HCT116 (cell line): Measurements from ENCODE around the gene AFAP1L2. TPM values are rescaled to one million over a fixed set of nuclear protein-coding genes. Genes with fewer than 3 reads are reported as not detected.

ENCODE experiments used
- ATAC-seq: fragments of 200-7000 bp; cut with Tn5 transposase; 2 replicates; pipeline ENCODE4 v1.9.1; 2020; ENCODE audit warnings: mild to moderate bottlenecking, moderate library complexity
- BruUV-seq: library from RNA; stranded (reverse); fragments of 400-500 nt; replicated peaks from 2 replicates; lab custom pipeline; 2021; lab: Mats Ljungman, UMichigan
- CTCF ChIA-PET: fragments of 300-600 bp; sonication (Branson Sonifier 250); formaldehyde crosslinking; loops from one replicate; lab custom pipeline; 2021; ENCODE audit warnings: antibody characterized with exemption; lab: Charles Lee
- POLR2A ChIA-PET: fragments of 300-600, 350-600 bp; sonication (Branson Sonifier 250); formaldehyde crosslinking; loops from one replicate; lab custom pipeline; 2021; ENCODE audit warnings: antibody characterized with exemption; lab: Charles Lee
- RAD21 ChIA-PET, 2 experiments: fragments of 300-600 bp; sonication (Branson Sonifier 250); formaldehyde crosslinking; loops; one replicate each; lab custom pipeline; 2023; ENCODE audit warnings: low total read pairs in 2 of 2; ENCODE audit not compliant: uncharacterized antibody in 2 of 2, unreplicated experiment in 2 of 2, low non-redundant PET in 1 of 2; lab: Charles Lee
- DNase-seq: peaks from one replicate; pipeline ENCODE4 v3.0.0-alpha.2; 2010; ENCODE audit warnings: low read depth, low spot score
- H2AFZ ChIP-seq: fragments of 200-600 bp; shearing (Covaris generic), sonication (generic); 2 replicates; pipeline ENCODE4 v1.6.1; 2017; ENCODE audit warnings: low read depth, mixed run types, mixed read lengths, antibody characterized with exemption, low read length; ENCODE audit not compliant: poor library complexity, severe bottlenecking
- H3K27ac ChIP-seq: 2 replicates; pipeline ENCODE4 v1.5.1; 2012; ENCODE audit warnings: low read depth, low read length
- H3K27me3 ChIP-seq: fragments of 200-600 bp; sonication (generic); 2 replicates; pipeline ENCODE4 v1.6.1; 2016; ENCODE audit warnings: mixed run types, low read length, mixed read lengths; ENCODE audit not compliant: insufficient read depth
- H3K36me3 ChIP-seq, 2 experiments: fragments of 200-500 bp in 1 of 2; fragments of 200-600 bp in 1 of 2; sonication (Bioruptor generic) in 1 of 2; sonication (generic) in 1 of 2; 2 replicates each; pipeline versions ENCODE4 v1.5.1 to v1.6.1; 2014 to 2016; ENCODE audit warnings: low read length in 2 of 2, inconsistent platforms in 1 of 2, mixed read lengths in 1 of 2, mixed run types in 1 of 2; ENCODE audit not compliant: insufficient read depth in 2 of 2, control insufficient read depth in 1 of 2
- H3K4me1 ChIP-seq, 2 experiments: fragments of 200-600 bp in 1 of 2; sonication (generic) in 1 of 2; 2 replicates each; pipeline versions ENCODE4 v1.5.1 to v1.6.1; 2012 to 2017; ENCODE audit warnings: low read length in 2 of 2, inconsistent platforms in 1 of 2, mild to moderate bottlenecking in 1 of 2, mixed read lengths in 1 of 2, mixed run types in 1 of 2, moderate library complexity in 1 of 2; ENCODE audit not compliant: insufficient read depth in 2 of 2, control insufficient read depth in 1 of 2
- H3K4me2 ChIP-seq: fragments of 200-600 bp; sonication (generic); 2 replicates; pipeline ENCODE4 v1.6.1; 2017; ENCODE audit warnings: mixed run types, low read length, mixed read lengths
- H3K4me3 ChIP-seq, 2 experiments: fragments of 200-600 bp in 1 of 2; sonication (generic) in 1 of 2; replicated peaks in 1 of 2; 2 replicates each; pipeline ENCODE4 v1.5.1; 2011 to 2016; ENCODE audit warnings: low read length in 2 of 2, control low read depth in 1 of 2, low read depth in 1 of 2, mild to moderate bottlenecking in 1 of 2, mixed read lengths in 1 of 2, mixed run types in 1 of 2
- H3K79me2 ChIP-seq: fragments of 200-600 bp; sonication (generic); 2 replicates; pipeline ENCODE4 v1.6.1; 2017; ENCODE audit warnings: mild to moderate bottlenecking, mixed run types, low read length, moderate library complexity, mixed read lengths; ENCODE audit not compliant: insufficient read depth
- H3K9ac ChIP-seq: fragments of 200-600 bp; sonication (generic); 2 replicates; pipeline ENCODE4 v1.6.1; 2016; ENCODE audit warnings: low read length, mixed read lengths
- H3K9me2 ChIP-seq: fragments of 200-600 bp; sonication (generic), shearing (Covaris generic); 2 replicates; pipeline ENCODE4 v1.6.1; 2017; ENCODE audit warnings: mixed run types, mild to moderate bottlenecking, moderate library complexity; ENCODE audit not compliant: insufficient read depth
- H3K9me3 ChIP-seq, 2 experiments: fragments of 200-500 bp in 1 of 2; fragments of 200-600 bp in 1 of 2; sonication (Bioruptor generic) in 1 of 2; sonication (generic) in 1 of 2; 2 replicates each; pipeline ENCODE4 v1.6.1; 2014 to 2017; ENCODE audit warnings: low read length in 2 of 2, mixed read lengths in 2 of 2, inconsistent platforms in 1 of 2, low read depth in 1 of 2, mild to moderate bottlenecking in 1 of 2, mixed run types in 1 of 2, moderate library complexity in 1 of 2; ENCODE audit not compliant: control insufficient read depth in 1 of 2, insufficient read depth in 1 of 2
- H4K20me1 ChIP-seq: fragments of 200-600 bp; sonication (generic), shearing (Covaris generic); 2 replicates; pipeline ENCODE4 v1.6.1; 2017; ENCODE audit warnings: mixed run types, mild to moderate bottlenecking, moderate library complexity; ENCODE audit not compliant: insufficient read depth
- CBX3 ChIP-seq: IDR thresholded peaks from 2 replicates; pipeline ENCODE4 v1.6.1; 2012; ENCODE audit warnings: low read depth
- EZH2 ChIP-seq: fragments of 200-600 bp; sonication (generic); IDR thresholded peaks from 2 replicates; pipeline ENCODE4 v1.6.1; 2017; ENCODE audit warnings: antibody characterized with exemption, mixed run types
- FOSL1 ChIP-seq: IDR thresholded peaks from 2 replicates; pipeline ENCODE4 v1.6.1; 2012; ENCODE audit warnings: low read depth
- JUND ChIP-seq: IDR thresholded peaks from 2 replicates; pipeline ENCODE4 v1.6.1; 2012
- MAX ChIP-seq: IDR thresholded peaks from 2 replicates; pipeline ENCODE4 v1.6.1; 2012
- POLR2A ChIP-seq: IDR thresholded peaks from 2 replicates; pipeline ENCODE4 v1.7.0; 2011; ENCODE audit warnings: borderline replicate concordance; ENCODE audit not compliant: insufficient read depth, insufficient read length; ENCODE audit errors: extremely low read depth
- POLR2AphosphoS5 ChIP-seq: IDR thresholded peaks from 2 replicates; pipeline ENCODE4 v1.6.1; 2011; ENCODE audit warnings: mild to moderate bottlenecking, low read depth, low read length, moderate library complexity
- RAD21 ChIP-seq: IDR thresholded peaks from 2 replicates; pipeline ENCODE4 v1.6.1; 2012; ENCODE audit warnings: low read depth, mild to moderate bottlenecking
- TCF7L2 ChIP-seq: IDR thresholded peaks from 2 replicates; pipeline ENCODE4 v1.7.0; 2011; ENCODE audit warnings: borderline replicate concordance, inconsistent platforms; ENCODE audit not compliant: insufficient read depth, insufficient read length; ENCODE audit errors: extremely low read depth
- ZFX ChIP-seq: fragments of 450-650 bp; IDR thresholded peaks from 2 replicates; pipeline ENCODE4 v1.6.1; 2017
- ZNF274 ChIP-seq: fragments of 200-500 bp; sonication (Bioruptor generic); IDR thresholded peaks from 2 replicates; pipeline ENCODE4 v1.6.1; 2014; ENCODE audit warnings: mild to moderate bottlenecking, low read depth, low read length, inconsistent platforms
- intact Hi-C: fragments of 100-400 bp; cut with micrococcal nuclease; formaldehyde crosslinking; loops from 2 replicates; pipeline ENCODE4 v1.10.0; 2022
- total RNA-seq: library from RNA; stranded (reverse); gene quantifications from one replicate; pipeline ENCODE4 v1.2.1, GENCODE V29; 2021; ENCODE audit not compliant: unreplicated experiment

The AFAP1L2 gene
- total RNA-seq, 1 experiment from 2014 or later = 0.93 TPM

GRCh38 chr10:114372995-114373394, 31.3 kb downstream of the AFAP1L2 start:
- H3K79me2 ChIP-seq = no peaks in the 10 kb centered on the region
- H3K4me2 ChIP-seq = no peak overlapping the region
- H3K27me3 ChIP-seq = peaks cover 14% of the 10 kb centered on the region; the same call in 1 of the 2 replicates
- DNase-seq (no peak), ATAC-seq (no peak)
- no peaks in the 10 kb centered on the region for H3K36me3 ChIP-seq
- RAD21 ChIA-PET = no interaction called here
- BruUV-seq = no TSS peak
- TF ChIP-seq FOSL1 (no peak), TCF7L2 (no peak), EZH2 (no peak), POLR2A (no peak), MAX (no peak), ZNF274 (no peak), JUND (no peak)
- H3K9ac ChIP-seq = no peak overlapping the region
- H3K4me3 ChIP-seq = no peak overlapping the region
- POLR2A ChIA-PET = no interaction called here
- no peaks in the 10 kb centered on the region for H3K4me1 ChIP-seq
- no peaks in the 10 kb centered on the region for H3K9me3 ChIP-seq
- intact Hi-C loops = no loop called here
- no peaks in the 10 kb centered on the region for H3K9me2 ChIP-seq
- H3K27ac ChIP-seq = no peak overlapping the region
- no peak overlapping the region for H2AFZ ChIP-seq
- no peaks in the 10 kb centered on the region for H4K20me1 ChIP-seq
- CTCF ChIA-PET = no interaction called here

- Histone ChIP-seq H3K4me3 (no peak overlapping the region), H3K9me3 (no peaks in the 10 kb centered on the region), H3K9me2 (no peaks in the 10 kb centered on the region), H2AFZ (no peak overlapping the region), H3K79me2 (no peaks in the 10 kb centered on the region), H3K27me3 (peaks cover 10% of the 10 kb centered on the region; the same call in 1 of the 2 replicates), H3K27ac (no peak overlapping the region), H3K4me1 (no peaks in the 10 kb centered on the region), H3K36me3 (no peaks in the 10 kb centered on the region), H3K4me2 (no peak overlapping the region), H4K20me1 (no peaks in the 10 kb centered on the region), H3K9ac (no peak overlapping the region)
- CTCF ChIA-PET = no interaction called here
- BruUV-seq = no TSS peak
- no peak for ATAC-seq
- intact Hi-C loops = no loop called here
- RAD21 ChIA-PET = no interaction called here
- POLR2A ChIA-PET = no interaction called here
- no peak for TF ChIP-seq FOSL1
- TF ChIP-seq POLR2AphosphoS5 = no peak
- no peak for TF ChIP-seq RAD21
- TF ChIP-seq CBX3 = no peak
- no peak for TF ChIP-seq ZFX
- DNase-seq = no peak
Observed at GRCh38 chr10:114372179-114372578, 32.1 kb downstream of the AFAP1L2 start.
